ENCODE results near the gene NKAIN1.

GRCh38 chr1:31243501-31244286, 4.0 kb upstream of the NKAIN1 start:
- no peak for TF ChIP-seq POLR2A (IDR thresholded peaks at IDR 0.05; ENCODE audit: low read depth, low read length)
- TF ChIP-seq POLR2AphosphoS5 (IDR thresholded peaks at IDR 0.05; ENCODE audit: low read depth, low read length) = no peak
- no peak for TF ChIP-seq PAX5 (IDR thresholded peaks at IDR 0.05; ENCODE audit: insufficient read depth, low read length, severe bottlenecking)
